ES-I3 (cell line): ENCODE measurements around the gene CDK2AP2.
"Not testable (repeated sequence)": the region's sequence is repeated elsewhere in the genome, so short reads cannot be mapped to it uniquely, and the experiment has no call there.

Experiments
- H3K36me3 ChIP-seq: 2 replicates; pipeline ENCODE4 v1.6.1; 2013; ENCODE audit warnings: mild to moderate bottlenecking, low read length, control low read depth, moderate library complexity; ENCODE audit not compliant: insufficient read depth
- H3K4me1 ChIP-seq: 2 replicates; pipeline ENCODE4 v1.6.1; 2013; ENCODE audit warnings: mild to moderate bottlenecking, control low read depth, low read length; ENCODE audit not compliant: insufficient read depth
- H3K9ac ChIP-seq: 2 replicates; pipeline ENCODE4 v1.6.1; 2013; ENCODE audit warnings: low read depth, mild to moderate bottlenecking, low read length, moderate library complexity
- H3K9me3 ChIP-seq: 2 replicates; pipeline ENCODE4 v1.6.1; 2013; ENCODE audit warnings: mild to moderate bottlenecking, low read length, moderate library complexity; ENCODE audit not compliant: control insufficient read depth, insufficient read depth

The CDK2AP2 gene

GRCh38 chr11:67519726-67520125, 11.8 kb upstream of the CDK2AP2 start:
- H3K9me3 ChIP-seq = no peaks in the 10 kb centered on the region
- no peaks in the 10 kb centered on the region for H3K4me1 ChIP-seq
- no peaks in the 10 kb centered on the region for H3K36me3 ChIP-seq
- H3K9ac ChIP-seq = no peak overlapping the region

- no peaks in the 10 kb centered on the region for H3K9me3 ChIP-seq
- no peak overlapping the region for H3K9ac ChIP-seq
- no peaks in the 10 kb centered on the region for H3K4me1 ChIP-seq
- no peaks in the 10 kb centered on the region for H3K36me3 ChIP-seq
Observed at GRCh38 chr11:67517784-67518552, 10.0 kb upstream of the CDK2AP2 start.

GRCh38 chr11:67516806-67517205, 8.8 kb upstream of the CDK2AP2 start:
- Histone ChIP-seq H3K9ac (no peak overlapping the region), H3K9me3 (no peaks in the 10 kb centered on the region), H3K36me3 (no peaks in the 10 kb centered on the region), H3K4me1 (no peaks in the 10 kb centered on the region)

- Histone ChIP-seq H3K36me3 (no peaks in the 10 kb centered on the region), H3K4me1 (no peaks in the 10 kb centered on the region), H3K9ac (no peak overlapping the region), H3K9me3 (no peaks in the 10 kb centered on the region)
Observed at GRCh38 chr11:67514116-67514515, 6.2 kb upstream of the CDK2AP2 start.

- H3K36me3 ChIP-seq, H3K4me1 ChIP-seq, H3K9me3 ChIP-seq, H3K9ac ChIP-seq: not testable (repeated sequence)
Observed at GRCh38 chr11:67511558-67511957, 3.6 kb upstream of the CDK2AP2 start.

GRCh38 chr11:67510023-67510345, 2.0 kb upstream of the CDK2AP2 start:
- H3K4me1 ChIP-seq = peaks cover 7% of the 10 kb centered on the region; the same call in 1 of the 2 replicates
- H3K36me3 ChIP-seq = no peaks in the 10 kb centered on the region
- H3K9me3 ChIP-seq = no peaks in the 10 kb centered on the region
- H3K9ac ChIP-seq = no peak overlapping the region

- H3K4me1 ChIP-seq = peaks cover 7% of the 10 kb centered on the region; the same call in 1 of the 2 replicates
- H3K9me3 ChIP-seq = no peaks in the 10 kb centered on the region
- H3K36me3 ChIP-seq = no peaks in the 10 kb centered on the region
- peak overlapping the region; percentile 94 for H3K9ac ChIP-seq
Observed at GRCh38 chr11:67508486-67509121, 642 bp upstream of the CDK2AP2 start.

GRCh38 chr11:67507242-67507863, 609 bp downstream of the CDK2AP2 start:
- Histone ChIP-seq H3K36me3 (no peaks in the 10 kb centered on the region), H3K9ac (peak overlapping the region; percentile 94), H3K9me3 (no peaks in the 10 kb centered on the region), H3K4me1 (peaks cover 7% of the 10 kb centered on the region; the same call in 1 of the 2 replicates)

GRCh38 chr11:67506426-67507051, 1.4 kb downstream of the CDK2AP2 start:
- Histone ChIP-seq H3K9me3 (no peaks in the 10 kb centered on the region), H3K36me3 (no peaks in the 10 kb centered on the region), H3K4me1 (peaks cover 7% of the 10 kb centered on the region; the same call in 1 of the 2 replicates), H3K9ac (no peak overlapping the region)

- Histone ChIP-seq H3K4me1 (peaks cover 7% of the 10 kb centered on the region; the same call in 1 of the 2 replicates), H3K9me3 (no peaks in the 10 kb centered on the region), H3K9ac (peak overlapping the region; percentile 83; the same call in 1 of the 2 replicates), H3K36me3 (no peaks in the 10 kb centered on the region)
Observed at GRCh38 chr11:67505605-67506396, 2.2 kb downstream of the CDK2AP2 start.

GRCh38 chr11:67504950-67505581, 2.9 kb downstream of the CDK2AP2 start, which contains the start of gene PITPNM1:
PITPNM1 (minus strand) TSS chr11:67505363; CDS start chr11:67504180, 1,183 bp downstream.
- H3K9ac ChIP-seq = peak within 1 kb of the TSS; percentile 83
- H3K4me1 ChIP-seq = peaks cover 7% of the 10 kb centered on the region; the same call in 1 of the 2 replicates
- H3K36me3 ChIP-seq = no peaks in the 10 kb centered on the region
- no peaks in the 10 kb centered on the region for H3K9me3 ChIP-seq

- Histone ChIP-seq H3K9ac (peak overlapping the region; percentile 83), H3K36me3 (no peaks in the 10 kb centered on the region), H3K4me1 (peaks cover 7% of the 10 kb centered on the region; the same call in 1 of the 2 replicates), H3K9me3 (no peaks in the 10 kb centered on the region)
Observed at GRCh38 chr11:67504005-67504949, 3.7 kb downstream of the CDK2AP2 start.
